ENCODE results near the gene PITPNC1. TPM values are rescaled to one million over a fixed set of nuclear protein-coding genes. Genes with fewer than 3 reads are reported as not detected.
A peak's percentile ranks its signal among the peaks of the same experiment; 100 is the strongest.

The PITPNC1 gene
- total and polyA plus RNA-seq, 12 donors: 4.9 to 33.0 (median 14.0) TPM

GRCh38 chr17:67565068-67565467, 188.0 kb downstream of the PITPNC1 start:
- TF ChIP-seq POLR2A (IDR thresholded peaks at IDR 0.05) (no peak), CTCF (IDR thresholded peaks at IDR 0.05) (no peak)
- 96 to 100% (median 97%) methylated on average over 2 of the region's 2 CpGs for WGBS, 4 donors

GRCh38 chr17:67566656-67567055, 189.6 kb downstream of the PITPNC1 start:
- Histone ChIP-seq H3K36me3 (replicated peaks in 1 of 2) (no peaks in the 10 kb centered on the region), H3K4me1 (replicated peaks in 1 of 2) (peaks cover 0 to 13% of the 10 kb centered on the region in 2 donors), H3K4me3 (no peak overlapping the region), H3K9me3 (replicated peaks in 1 of 3) (no peaks in the 10 kb centered on the region), H3K27me3 (no peaks in the 10 kb centered on the region), H3K27ac (no peak overlapping the region)
- TF ChIP-seq POLR2A (IDR thresholded peaks at IDR 0.05): no peak
- no peak for TF ChIP-seq CTCF (IDR thresholded peaks at IDR 0.05)
- intact Hi-C loops (cut with DNase I): no loop called here
- DNase-seq: no peak
- WGBS, 4 donors: 72 to 96% (median 94%) methylated on average over 3 of the region's 3 CpGs

More at GRCh38 chr17:67565068-67565467, 188.0 kb downstream of the PITPNC1 start:
- Histone ChIP-seq H3K9me3 (replicated peaks in 1 of 3) (no peaks in the 10 kb centered on the region), H3K4me1 (replicated peaks in 1 of 2) (peaks cover 0 to 9% of the 10 kb centered on the region in 2 donors), H3K27ac (no peak overlapping the region), H3K27me3 (no peaks in the 10 kb centered on the region), H3K4me3 (no peak overlapping the region), H3K36me3 (replicated peaks in 1 of 2) (no peaks in the 10 kb centered on the region)
- intact Hi-C loops (cut with DNase I): no loop called here
- no peak for DNase-seq

- H3K4me1 ChIP-seq (replicated peaks in 1 of 2): peaks cover 0 to 13% of the 10 kb centered on the region in 2 donors
- no peaks in the 10 kb centered on the region for H3K9me3 ChIP-seq (replicated peaks in 1 of 3)
- H3K36me3 ChIP-seq (replicated peaks in 1 of 2): no peaks in the 10 kb centered on the region
- 69 to 81% (median 75%) methylated on average over 5 of the region's 5 CpGs for WGBS, 4 donors
- H3K27me3 ChIP-seq: no peaks in the 10 kb centered on the region
- intact Hi-C loops (cut with DNase I): no loop called here
- TF ChIP-seq CTCF (IDR thresholded peaks at IDR 0.05): no peak
- no peak for TF ChIP-seq POLR2A (IDR thresholded peaks at IDR 0.05)
- H3K27ac ChIP-seq: no peak overlapping the region
- H3K4me3 ChIP-seq: no peak overlapping the region
- DNase-seq: no peak
Observed at GRCh38 chr17:67569015-67569451, 192.0 kb downstream of the PITPNC1 start.

GRCh38 chr17:67569873-67570272, 192.8 kb downstream of the PITPNC1 start:
- Histone ChIP-seq H3K27ac (peak overlapping the region in 1 of 5 donors; percentile 57), H3K27me3 (no peaks in the 10 kb centered on the region), H3K4me3 (no peak overlapping the region), H3K4me1 (replicated peaks in 1 of 2) (peaks cover 0 to 13% of the 10 kb centered on the region in 2 donors), H3K36me3 (replicated peaks in 1 of 2) (no peaks in the 10 kb centered on the region), H3K9me3 (replicated peaks in 1 of 3) (no peaks in the 10 kb centered on the region)
- WGBS, 4 donors: 45 to 56% (median 51%) methylated on average over 6 of the region's 6 CpGs
- intact Hi-C loops (cut with DNase I): no loop called here
- TF ChIP-seq POLR2A (IDR thresholded peaks at IDR 0.05) (no peak), CTCF (IDR thresholded peaks at IDR 0.05) (no peak)
- peak in 5 of 7 donors; percentile 46 to 65 (median 51) for DNase-seq

All from adrenal gland (tissue), 12 donors.